ENCODE data around the gene BDH1. TPM values are rescaled to one million over a fixed set of nuclear protein-coding genes. Genes with fewer than 3 reads are reported as not detected.

Gene BDH1
- polyA plus RNA-seq, 1 donor from 2014 or later = 19.0 TPM

GRCh38 chr3:197468866-197469382 lies 86.8 kb downstream of the BDH1 start:
- Mint-ChIP-seq H3K4me1 (no peaks in the 10 kb centered on the region), H3K36me3 (no peaks in the 10 kb centered on the region), H3K9me3 (no peaks in the 10 kb centered on the region), H3K27me3 (peaks cover 21% of the 10 kb centered on the region), H3K27ac (no peak overlapping the region), H3K4me3 (no peak overlapping the region)

- no peaks in the 10 kb centered on the region for H3K9me3 Mint-ChIP-seq
- H3K4me3 Mint-ChIP-seq = no peak overlapping the region
- no peaks in the 10 kb centered on the region for H3K36me3 Mint-ChIP-seq
- H3K27me3 Mint-ChIP-seq = peaks cover 19% of the 10 kb centered on the region
- no peak overlapping the region for H3K27ac Mint-ChIP-seq
- no peaks in the 10 kb centered on the region for H3K4me1 Mint-ChIP-seq
Measured at GRCh38 chr3:197468167-197468566, 87.6 kb downstream of the BDH1 start.

GRCh38 chr3:197466586-197467399 lies 89.0 kb downstream of the BDH1 start:
- Mint-ChIP-seq H3K4me3 (no peak overlapping the region), H3K4me1 (no peaks in the 10 kb centered on the region), H3K36me3 (no peaks in the 10 kb centered on the region), H3K27ac (peak overlapping the region in 1 of 3 donors; percentile 25), H3K9me3 (no peaks in the 10 kb centered on the region), H3K27me3 (peaks cover 26% of the 10 kb centered on the region)

- Mint-ChIP-seq H3K4me1 (no peaks in the 10 kb centered on the region), H3K9me3 (no peaks in the 10 kb centered on the region), H3K36me3 (no peaks in the 10 kb centered on the region), H3K4me3 (no peak overlapping the region), H3K27ac (no peak overlapping the region), H3K27me3 (peaks cover 24% of the 10 kb centered on the region)
Measured at GRCh38 chr3:197465996-197466549, 89.7 kb downstream of the BDH1 start.

- H3K27me3 Mint-ChIP-seq = peaks cover 24% of the 10 kb centered on the region
- no peaks in the 10 kb centered on the region for H3K4me1 Mint-ChIP-seq
- H3K9me3 Mint-ChIP-seq = no peaks in the 10 kb centered on the region
- H3K36me3 Mint-ChIP-seq = no peaks in the 10 kb centered on the region
- H3K4me3 Mint-ChIP-seq = no peak overlapping the region
- no peak overlapping the region for H3K27ac Mint-ChIP-seq
Measured at GRCh38 chr3:197465197-197465995, 90.4 kb downstream of the BDH1 start.

- Mint-ChIP-seq H3K9me3 (no peaks in the 10 kb centered on the region), H3K36me3 (no peaks in the 10 kb centered on the region), H3K4me3 (peak overlapping the region in 1 of 4 donors; percentile 39), H3K27ac (no peak overlapping the region), H3K27me3 (peaks cover 22% of the 10 kb centered on the region), H3K4me1 (no peaks in the 10 kb centered on the region)
Measured at GRCh38 chr3:197464794-197465193, 91.0 kb downstream of the BDH1 start.

GRCh38 chr3:197463279-197463678 lies 92.5 kb downstream of the BDH1 start:
- peaks cover 17% of the 10 kb centered on the region for H3K27me3 Mint-ChIP-seq
- no peaks in the 10 kb centered on the region for H3K9me3 Mint-ChIP-seq

GRCh38 chr3:197462808-197463207 lies 93.0 kb downstream of the BDH1 start:
- Mint-ChIP-seq H3K27me3 (peaks cover 14% of the 10 kb centered on the region), H3K36me3 (no peaks in the 10 kb centered on the region), H3K9me3 (no peaks in the 10 kb centered on the region), H3K4me3 (no peak overlapping the region), H3K27ac (no peak overlapping the region), H3K4me1 (peaks cover 0 to 3% (median 0%) of the 10 kb centered on the region in 3 donors)

More at GRCh38 chr3:197463279-197463678, 92.5 kb downstream of the BDH1 start:
- no peaks in the 10 kb centered on the region for H3K36me3 Mint-ChIP-seq
- H3K4me3 Mint-ChIP-seq = no peak overlapping the region
- peaks cover 0 to under 1% (median 0%) of the 10 kb centered on the region in 3 donors for H3K4me1 Mint-ChIP-seq
- H3K27ac Mint-ChIP-seq = no peak overlapping the region

GRCh38 chr3:197460639-197461038 lies 95.1 kb downstream of the BDH1 start:
- no peaks in the 10 kb centered on the region for H3K36me3 Mint-ChIP-seq
- H3K9me3 Mint-ChIP-seq = peaks cover 0 to 1% (median 0%) of the 10 kb centered on the region in 3 donors
- H3K27me3 Mint-ChIP-seq = peaks cover 16% of the 10 kb centered on the region
- H3K4me3 Mint-ChIP-seq = peak overlapping the region in 1 of 4 donors; percentile 60
- H3K27ac Mint-ChIP-seq = no peak overlapping the region
- H3K4me1 Mint-ChIP-seq = peaks cover 3 to 6% (median 5%) of the 10 kb centered on the region in 3 donors

GRCh38 chr3:197460002-197460401 lies 95.8 kb downstream of the BDH1 start:
- H3K4me1 Mint-ChIP-seq = peaks cover 3 to 6% (median 5%) of the 10 kb centered on the region in 3 donors
- H3K36me3 Mint-ChIP-seq = no peaks in the 10 kb centered on the region
- no peak overlapping the region for H3K27ac Mint-ChIP-seq
- H3K9me3 Mint-ChIP-seq = peaks cover 0 to 1% (median 0%) of the 10 kb centered on the region in 3 donors
- H3K27me3 Mint-ChIP-seq = peaks cover 16% of the 10 kb centered on the region
- H3K4me3 Mint-ChIP-seq = no peak overlapping the region

Other genes with a start within 250 kb of the BDH1 start
- 46.5 TPM for gene RUBCN, start 180.9 kb upstream of the BDH1 start, polyA plus RNA-seq
- gene FYTTD1, start 193.9 kb upstream of the BDH1 start, polyA plus RNA-seq = 65.5 TPM
- gene LRCH3, start 235.3 kb upstream of the BDH1 start, polyA plus RNA-seq = 24.3 TPM